HG03095 (cell line): ENCODE data around the gene STC2.
"Not testable (repeated sequence)": the region's sequence is repeated elsewhere in the genome, so short reads cannot be mapped to it uniquely, and the experiment has no call there.

Source experiments
- ATAC-seq: cut with Tn5 transposase; IDR thresholded peaks from one replicate; pipeline ENCODE4 v1.9.1; 2021; ENCODE audit warnings: moderate library complexity; ENCODE audit not compliant: unreplicated experiment

The STC2 gene, protein sequence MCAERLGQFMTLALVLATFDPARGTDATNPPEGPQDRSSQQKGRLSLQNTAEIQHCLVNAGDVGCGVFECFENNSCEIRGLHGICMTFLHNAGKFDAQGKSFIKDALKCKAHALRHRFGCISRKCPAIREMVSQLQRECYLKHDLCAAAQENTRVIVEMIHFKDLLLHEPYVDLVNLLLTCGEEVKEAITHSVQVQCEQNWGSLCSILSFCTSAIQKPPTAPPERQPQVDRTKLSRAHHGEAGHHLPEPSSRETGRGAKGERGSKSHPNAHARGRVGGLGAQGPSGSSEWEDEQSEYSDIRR

DNA sequence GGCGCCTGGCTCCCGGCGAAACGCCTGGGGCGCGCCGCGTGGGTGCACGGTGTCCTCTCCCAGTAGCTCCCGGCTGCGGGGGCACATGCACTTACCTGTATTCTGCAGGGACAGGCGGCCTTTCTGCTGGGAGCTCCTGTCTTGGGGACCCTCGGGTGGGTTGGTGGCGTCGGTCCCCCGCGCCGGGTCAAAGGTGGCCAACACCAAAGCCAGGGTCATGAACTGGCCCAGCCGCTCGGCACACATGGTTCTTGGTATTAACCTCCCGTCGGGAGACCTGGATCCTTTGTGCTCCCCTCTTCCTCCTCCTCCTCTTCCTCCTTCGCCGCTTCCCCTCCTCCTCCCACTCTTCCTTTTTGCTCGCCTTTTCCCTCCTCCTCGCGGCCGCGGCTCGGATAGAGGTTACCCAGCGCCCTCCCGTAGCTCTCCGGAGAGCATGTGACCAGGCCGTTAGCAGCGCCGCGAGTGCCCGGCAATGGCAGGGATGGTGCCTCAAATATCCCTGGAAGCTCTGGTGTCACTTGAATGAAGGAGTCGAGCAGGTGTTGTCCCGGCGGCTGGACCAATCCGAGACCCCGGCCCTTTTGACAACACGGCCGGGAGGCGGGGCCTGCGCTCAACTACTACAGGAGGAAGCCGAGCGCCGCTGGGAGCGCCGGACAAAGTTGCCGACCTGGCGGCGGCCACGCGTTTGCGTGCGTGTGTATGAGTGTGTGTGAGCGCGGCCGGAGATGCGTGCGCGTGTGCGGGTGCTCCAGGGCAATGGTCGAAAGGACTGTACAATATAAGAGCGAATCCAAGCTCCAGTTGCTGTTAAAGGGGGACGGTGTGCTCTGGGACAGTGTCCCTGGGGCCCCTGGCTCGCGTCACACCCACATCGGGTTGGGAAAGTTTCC is at the start of gene STC2:
Gene STC2, minus strand, starts transcription at position 467 of the 896 bp plus-strand sequence. Its CDS starts 221 bp downstream, at position 246.
- peak; percentile 47 for ATAC-seq

DNA sequence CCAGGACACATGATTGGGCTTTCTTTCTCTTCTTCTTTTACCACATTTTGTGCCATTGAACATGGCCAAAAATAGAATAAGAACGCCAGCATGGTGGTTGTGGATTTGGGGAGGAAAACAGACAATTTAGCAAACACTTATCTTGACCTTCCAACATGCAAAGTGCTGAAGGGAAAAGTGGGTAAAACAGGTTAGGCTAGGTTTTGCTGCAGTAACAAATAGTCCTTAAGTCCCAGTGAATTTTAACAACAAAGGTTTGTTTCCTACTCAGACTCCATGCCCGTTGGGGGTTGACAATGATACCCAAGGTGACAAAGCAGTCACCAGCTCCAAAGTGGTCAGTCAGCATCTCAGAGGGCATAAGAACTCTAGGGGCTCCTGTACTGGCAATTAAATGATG is 43.2 kb upstream of the STC2 start:
- ATAC-seq, result no peak

DNA sequence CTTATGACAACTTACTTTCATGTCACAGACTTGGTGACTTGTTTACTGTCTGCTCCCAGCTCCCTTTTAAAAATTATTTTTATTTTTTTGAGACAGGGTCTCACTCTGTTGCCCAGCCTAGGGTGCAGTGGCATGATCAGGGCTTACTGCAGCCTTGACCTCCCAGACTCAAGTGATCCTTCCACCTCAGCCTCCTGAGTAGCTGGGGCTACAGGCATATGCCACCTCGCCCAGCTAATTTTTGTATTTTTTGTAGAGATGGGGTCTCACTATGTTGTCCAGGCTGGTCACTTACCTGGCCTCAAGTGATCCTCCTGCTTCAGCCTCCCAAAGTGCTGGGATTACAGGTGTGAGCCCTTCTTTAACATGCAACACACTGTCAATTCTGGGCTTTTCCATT is 35.2 kb upstream of the STC2 start:
- ATAC-seq, result not testable (repeated sequence)

DNA sequence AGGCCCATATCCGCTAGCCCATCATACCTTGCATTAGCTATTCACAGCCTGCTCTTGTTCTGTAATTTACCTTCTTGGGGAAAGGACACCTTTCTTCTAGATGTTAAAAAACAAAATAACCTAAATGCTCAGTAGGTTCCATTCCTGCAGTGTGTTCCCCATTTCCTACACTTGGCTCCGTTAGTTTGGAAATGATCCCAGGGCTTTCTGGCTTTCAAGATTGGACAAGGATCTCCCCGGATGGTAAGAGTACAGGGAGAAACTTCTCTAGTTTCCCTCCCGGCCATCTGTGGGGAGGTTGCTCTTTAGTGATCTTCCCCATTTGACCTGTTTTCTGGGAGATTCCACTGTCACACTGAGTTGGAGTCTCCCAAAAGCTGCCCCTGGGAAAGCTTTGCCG is 27.3 kb upstream of the STC2 start:
- ATAC-seq, result no peak

DNA sequence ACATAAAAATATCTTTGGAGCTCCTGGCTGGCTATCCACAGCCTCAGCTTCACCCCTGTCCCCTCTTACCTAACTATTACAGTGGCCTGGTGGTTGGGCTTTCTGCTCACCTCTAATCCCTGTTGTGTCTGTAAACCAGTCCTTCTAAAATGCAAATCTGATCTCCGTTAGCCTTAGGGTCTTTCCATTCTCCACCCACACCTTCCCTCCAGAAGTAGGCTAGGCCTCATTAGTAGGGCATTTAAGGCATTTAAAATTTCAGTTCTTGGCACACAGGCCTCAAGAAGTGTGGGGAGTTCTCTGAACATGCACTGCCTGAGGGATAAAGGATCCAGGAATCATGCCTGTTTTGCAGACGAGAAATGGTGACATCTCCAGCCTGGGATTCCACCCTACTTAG is 26.4 kb upstream of the STC2 start:
- no peak for ATAC-seq

DNA sequence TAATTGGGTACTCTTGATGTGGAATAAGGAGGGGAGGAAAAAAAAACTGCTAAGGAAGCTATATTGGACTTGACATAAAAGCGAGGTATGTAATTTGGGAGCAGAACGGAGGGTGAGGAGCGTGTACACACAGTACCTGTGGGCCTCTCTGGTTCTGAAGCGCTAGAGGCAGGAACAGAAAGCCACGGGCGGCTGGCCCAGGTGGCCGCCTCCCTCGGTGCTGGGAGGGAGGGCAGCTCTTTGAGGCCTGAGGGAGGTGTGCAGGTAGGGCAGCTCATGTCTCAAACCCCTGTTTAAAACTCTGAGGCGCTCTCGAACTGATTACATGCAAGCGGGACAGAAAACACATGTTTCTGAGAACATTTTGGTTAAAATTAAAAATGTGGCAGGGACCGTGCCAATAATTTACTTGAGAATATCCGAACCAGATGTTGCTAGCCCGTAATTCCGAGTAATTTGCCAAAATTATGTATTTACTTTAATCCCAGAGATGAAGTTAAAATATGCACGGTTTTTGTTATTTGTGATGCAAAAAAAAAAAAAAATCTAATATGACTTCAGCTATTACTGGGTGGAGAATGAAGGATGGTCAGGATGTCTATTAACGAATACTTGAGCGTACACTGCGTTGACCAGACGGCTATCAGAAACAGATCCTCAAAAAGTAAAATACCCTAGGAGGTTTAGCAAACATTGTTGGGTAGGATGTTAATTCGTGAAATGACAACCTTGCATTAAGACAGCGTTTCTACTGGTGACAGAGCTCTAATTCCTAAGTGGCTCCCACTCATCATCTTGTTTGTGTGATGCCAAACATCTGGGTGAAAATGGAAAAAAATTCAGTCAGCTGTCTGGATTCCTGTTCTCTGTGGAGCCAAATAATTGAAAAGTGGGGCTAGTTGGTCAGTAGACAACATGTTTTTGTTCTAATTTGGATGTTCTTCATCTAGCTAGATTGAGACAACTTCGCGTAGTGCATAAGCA is 24.4 kb upstream of the STC2 start:
- ATAC-seq, result no peak

DNA sequence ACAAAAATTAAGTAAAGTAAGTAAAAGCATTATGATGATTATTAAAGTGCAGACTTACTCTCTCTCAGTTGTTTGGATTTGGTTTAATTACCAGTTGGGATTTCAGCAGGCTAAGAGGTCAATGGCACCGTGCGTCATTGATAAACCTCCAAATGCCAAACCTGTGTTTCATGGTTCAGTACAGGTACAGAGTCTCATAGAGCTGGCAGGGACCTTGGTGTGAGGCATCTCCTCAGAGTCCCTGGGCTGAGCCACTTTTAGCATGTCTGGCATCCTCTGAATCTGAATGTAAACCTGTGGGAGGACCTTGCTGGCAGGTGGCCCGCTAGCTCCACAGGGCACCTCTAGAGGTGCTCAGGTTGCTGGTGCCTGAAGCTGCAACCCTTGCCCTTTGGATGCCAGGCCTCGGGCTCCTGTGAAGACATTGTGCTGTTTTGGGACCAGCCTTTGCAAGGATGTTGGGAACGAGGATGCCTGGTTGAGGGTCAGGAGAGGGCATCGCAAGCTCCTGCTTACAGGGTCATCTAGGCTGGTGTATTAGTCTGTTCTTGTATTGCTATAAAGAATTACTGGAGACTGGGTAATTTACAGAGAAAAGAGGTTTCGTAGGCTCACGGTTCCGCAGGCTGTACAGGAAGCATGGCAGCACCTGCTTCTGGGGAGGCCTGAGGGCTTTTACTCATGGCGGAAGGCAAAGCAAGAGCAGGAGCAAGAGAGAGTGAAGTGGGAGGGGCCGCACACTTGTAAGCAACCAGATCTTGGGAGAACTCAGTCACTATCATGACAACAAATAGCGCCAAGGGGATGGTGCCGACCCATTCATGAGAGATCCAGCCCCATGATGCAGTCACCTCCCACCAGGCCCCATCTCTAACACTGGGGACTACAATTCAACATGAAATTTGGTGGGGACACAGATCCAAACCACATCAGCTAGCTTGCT is 14.9 kb upstream of the STC2 start:
- no peak for ATAC-seq

DNA sequence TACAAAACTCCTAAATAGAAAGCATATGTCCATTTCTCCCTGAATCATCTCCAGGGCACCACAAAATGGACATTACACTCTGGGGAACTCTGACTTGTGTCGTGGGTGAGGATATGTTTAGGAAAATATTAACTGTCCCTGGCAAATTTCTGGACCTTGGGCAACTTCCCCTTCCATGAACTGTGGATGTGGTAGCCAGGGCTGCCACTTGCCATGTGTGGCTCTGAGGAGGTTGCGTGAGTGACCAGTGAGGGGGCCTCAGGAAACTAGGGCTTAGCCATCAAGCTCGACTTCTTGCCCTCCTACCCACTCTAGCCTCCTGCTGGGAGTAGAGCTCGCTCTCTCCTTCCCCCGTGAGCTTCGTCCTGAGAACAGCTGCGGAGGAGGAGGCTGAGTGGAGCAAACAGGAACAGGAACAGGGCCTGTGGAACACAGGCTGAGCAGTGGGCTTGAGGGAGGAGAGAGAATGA is 13.8 kb upstream of the STC2 start:
- ATAC-seq, result no peak

DNA sequence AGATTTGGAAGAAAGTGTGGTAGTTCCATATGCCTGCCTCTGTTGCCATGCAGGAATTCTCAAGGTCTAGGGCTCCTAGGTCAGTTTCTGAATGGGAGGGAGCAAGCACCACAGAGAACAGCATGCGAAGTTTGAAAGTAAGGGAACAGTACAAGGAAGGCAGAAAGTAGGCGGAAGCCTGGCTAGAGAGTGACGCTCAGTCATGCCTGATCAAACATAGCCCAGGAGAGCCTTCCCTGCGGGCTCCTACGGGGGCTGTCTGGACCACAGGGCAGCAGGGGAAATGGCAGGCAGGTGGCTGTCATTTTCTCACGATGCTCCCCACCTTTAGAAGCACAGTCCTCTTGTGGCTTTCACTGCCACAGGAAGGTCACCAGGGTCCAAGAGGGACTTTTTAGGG is 12.8 kb upstream of the STC2 start:
- no peak for ATAC-seq

DNA sequence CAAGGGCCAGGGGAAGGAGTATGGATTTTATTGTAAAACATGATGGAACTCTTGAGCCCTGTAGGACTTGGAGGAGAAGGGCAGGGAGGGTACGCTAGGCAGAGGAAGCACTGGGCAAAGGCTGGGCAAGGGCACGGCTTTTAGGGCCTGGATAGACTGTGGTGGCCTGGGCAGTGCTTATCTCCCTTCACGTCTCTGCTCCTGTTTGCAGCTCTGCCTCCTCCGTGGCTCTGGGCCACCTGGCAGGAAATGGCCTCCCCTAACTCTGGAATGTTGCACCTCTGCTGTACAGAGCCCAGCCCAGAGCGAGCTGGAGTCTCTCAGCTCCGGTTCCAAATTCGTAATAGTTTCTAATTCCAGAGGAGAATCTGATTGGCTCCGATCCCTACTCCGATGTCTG is 12.2 kb upstream of the STC2 start:
- no peak for ATAC-seq

DNA sequence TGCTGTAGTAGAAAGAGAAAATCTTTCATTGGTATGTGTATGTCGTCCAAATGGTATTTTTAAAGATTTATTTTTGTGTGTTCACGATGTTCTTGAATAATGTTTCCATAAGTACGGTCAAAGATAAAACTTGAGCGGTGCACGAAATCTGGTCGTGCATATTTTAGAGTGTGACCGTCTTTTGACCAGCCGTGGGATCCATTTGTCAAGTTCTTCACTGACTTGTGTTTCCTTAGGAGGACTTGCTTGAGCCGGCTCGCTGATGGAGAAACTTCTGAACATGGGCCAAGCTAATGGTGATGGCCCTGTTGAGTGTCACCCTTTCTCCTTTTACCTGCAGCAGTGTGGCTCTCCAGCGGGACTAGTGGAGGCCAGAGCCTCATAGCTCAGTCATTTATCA is 11.1 kb upstream of the STC2 start:
- no peak for ATAC-seq

DNA sequence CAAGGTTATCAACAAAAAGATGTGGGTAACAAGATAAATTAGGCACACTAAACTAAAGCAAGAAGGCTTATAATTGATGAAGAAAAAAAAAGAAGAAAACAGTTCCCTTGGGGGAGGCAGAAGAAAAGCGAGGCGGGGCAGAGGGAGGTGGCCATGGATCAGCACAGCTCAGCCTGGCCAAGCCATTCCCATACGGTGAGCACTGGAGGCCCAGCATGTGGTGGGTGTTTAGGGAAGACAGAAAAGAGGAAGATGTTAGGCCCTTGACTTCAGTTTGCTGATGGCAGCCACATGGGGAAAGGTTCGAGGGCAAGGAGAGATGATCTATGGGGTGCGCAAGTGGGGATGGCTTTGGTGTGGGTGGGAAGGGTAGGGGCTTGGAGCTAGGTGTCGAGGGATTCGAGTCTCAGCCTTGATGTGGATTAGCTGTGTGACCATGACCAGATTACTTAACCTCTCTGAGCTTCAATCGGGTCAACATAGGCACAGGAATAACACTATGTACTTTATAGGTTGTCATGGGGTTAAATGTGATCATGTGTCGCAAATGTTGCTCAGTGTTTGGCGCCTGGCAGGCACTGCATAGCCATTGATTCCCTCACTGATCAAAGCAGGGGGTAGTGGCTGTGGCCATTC is 10.3 kb upstream of the STC2 start:
- ATAC-seq, result no peak

DNA sequence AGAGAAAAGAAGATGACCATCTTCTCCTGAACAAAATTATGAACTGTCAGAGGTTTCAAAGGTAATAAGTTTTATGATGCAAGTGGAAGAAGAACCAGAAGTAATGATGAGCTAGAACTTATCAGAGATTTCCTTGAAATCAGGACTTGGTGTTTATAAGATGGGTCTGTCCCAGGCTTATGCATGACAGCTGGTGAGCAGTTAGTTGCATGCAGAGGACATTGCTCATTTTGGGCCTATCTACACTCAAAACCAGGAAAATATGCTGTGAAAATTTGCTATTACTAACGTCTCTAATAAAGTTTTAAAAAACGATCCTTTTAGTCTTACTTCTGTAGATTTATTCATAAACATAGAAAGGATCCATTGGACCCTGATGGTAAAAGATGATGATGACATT is 6.6 kb upstream of the STC2 start:
- ATAC-seq, result no peak

DNA sequence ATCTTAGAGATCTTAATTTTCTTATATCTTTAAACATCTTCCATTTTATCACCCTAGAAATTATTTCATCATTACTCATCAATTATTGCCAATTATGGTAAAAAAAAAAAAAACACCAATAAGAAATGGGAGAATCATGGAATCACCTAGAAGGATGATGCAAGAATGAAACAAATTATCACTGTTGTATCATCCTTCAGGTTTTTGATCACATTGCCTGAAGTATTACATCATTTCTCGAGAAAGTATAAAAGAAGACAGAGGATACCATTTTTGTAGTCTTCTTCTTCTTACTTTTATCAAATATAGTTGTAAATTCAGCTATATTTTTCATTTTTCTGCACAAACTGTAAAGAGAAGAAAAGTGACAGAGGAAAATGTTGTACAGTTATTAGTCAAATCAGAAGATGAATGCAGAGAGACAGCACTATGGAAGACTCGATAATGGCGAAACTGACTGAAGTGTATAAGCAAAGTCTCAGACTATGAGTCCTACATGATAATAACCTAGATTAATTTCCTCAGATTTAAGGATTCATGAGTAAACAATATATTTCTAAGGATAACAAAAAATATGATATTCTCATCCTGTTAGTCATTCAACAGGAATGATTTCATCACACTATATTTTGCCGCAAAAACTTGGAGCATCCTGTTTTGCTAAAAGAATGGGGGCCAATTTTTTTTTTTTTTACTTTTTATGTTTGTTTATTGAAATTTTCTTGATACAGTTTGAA is 5.9 kb upstream of the STC2 start:
- no peak for ATAC-seq

DNA sequence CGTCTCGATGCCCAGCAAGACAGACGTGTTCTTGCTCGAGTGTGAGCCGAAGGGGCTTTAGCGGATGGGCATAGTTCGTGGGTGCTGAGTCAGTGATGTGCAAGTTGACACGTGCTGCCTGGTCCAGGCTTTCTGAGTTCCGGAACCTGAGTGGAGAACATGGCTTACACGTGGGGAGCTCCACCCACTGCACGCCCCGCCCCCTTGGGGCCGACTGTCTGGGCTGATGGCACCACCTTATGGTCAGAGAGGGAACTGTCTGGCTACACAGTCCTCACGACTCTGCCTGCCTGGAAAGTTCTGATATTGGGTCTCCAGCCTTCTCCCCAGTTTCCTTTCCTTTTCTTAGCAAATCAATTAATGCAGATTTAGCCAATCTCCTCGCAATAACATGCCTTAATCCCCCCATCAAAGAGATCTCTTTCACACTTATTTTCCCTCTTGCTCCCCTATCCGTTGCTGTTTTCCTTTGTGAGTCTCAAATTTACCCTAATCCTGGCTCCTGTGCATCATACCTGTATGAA is 3.8 kb upstream of the STC2 start:
- peak; percentile 41 for ATAC-seq

DNA sequence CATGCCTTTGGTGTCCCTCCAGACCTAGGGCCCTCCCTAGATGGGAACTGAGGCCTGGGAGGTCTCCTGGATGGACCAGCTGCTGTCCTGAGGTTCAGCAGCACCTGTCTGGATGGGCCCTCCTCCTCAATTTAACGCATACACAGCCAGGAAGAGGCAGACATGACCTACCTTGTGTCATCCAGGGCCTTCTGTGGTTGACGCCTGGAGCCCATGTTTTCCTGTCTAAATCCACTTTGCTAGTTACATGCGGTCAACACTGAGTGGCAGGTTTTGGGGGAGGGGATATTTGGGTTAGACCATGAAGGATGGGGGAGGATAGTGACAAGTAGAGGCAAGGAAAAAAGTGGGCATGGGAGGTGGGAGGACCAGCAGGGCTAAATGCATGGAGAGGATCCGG is 3.1 kb upstream of the STC2 start:
- ATAC-seq, result no peak

DNA sequence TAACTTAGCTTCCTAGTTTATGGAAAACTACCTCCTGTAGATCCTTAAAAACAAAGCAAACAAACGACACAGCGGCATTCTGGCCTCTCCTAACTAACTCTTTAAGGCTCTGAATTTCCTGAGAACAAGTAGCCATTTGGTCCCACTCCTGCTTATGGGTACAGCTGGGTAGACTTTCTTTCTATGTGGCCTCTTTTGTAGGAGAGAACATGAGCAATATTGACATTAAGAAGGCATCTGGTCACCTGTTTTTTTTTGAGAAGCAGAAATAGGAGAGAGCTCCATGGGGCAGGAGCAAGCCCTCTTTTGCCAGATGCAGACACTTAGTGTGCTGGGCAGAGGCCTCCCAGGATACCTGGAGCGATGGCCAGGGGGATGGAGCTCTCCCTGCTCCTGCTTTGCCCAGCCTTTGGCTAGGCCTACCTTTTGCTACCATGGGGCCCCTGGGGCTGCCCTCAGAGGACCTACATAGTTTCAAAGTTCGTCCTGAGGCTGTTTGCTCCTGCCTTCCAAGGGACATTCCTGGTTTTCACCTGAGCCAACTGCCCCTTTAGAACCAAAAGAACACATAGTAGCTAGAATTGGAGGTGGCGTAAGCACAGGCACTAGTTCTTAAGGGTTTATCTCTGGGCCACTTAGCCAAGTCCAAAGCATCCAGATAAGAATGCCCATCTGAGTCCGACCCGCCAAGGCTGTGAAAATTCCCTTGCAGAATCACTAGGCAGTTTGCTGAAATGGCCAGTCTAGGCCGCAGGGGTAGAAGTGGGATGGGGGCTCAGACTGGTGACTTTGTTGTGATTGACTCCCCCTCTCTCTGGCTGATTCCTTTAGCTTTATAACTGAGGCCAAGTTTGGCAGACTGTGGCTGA is 2.4 kb upstream of the STC2 start:
- ATAC-seq, result no peak
